HG03442 (cell line): ENCODE data around the gene C16orf96.

ENCODE experiments used
- ATAC-seq: cut with Tn5 transposase; IDR thresholded peaks from one replicate; pipeline ENCODE4 v1.9.1; 2021; ENCODE audit warnings: mild to moderate bottlenecking, moderate library complexity; ENCODE audit not compliant: unreplicated experiment

C16orf96 gene

DNA sequence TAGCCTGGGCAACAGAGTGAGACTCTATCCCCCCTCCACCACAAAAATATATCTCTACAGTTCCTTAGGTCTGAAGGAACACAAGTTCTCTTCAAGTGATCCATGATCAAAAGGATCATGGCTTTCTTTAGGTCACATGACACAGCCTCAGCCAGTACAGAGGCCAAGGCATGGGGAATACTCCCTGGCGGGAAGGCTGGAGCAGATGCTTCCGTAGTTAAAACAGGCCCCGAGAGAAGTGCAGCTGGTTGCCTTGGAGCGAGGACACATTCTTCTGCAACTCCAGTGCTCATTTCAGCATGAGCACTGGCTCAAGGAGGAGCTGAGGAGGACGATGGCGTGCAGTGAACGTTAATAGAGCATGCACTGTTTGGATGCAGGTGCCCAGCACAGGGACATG, 31.1 kb upstream of the C16orf96 start:
- ATAC-seq = no peak

DNA sequence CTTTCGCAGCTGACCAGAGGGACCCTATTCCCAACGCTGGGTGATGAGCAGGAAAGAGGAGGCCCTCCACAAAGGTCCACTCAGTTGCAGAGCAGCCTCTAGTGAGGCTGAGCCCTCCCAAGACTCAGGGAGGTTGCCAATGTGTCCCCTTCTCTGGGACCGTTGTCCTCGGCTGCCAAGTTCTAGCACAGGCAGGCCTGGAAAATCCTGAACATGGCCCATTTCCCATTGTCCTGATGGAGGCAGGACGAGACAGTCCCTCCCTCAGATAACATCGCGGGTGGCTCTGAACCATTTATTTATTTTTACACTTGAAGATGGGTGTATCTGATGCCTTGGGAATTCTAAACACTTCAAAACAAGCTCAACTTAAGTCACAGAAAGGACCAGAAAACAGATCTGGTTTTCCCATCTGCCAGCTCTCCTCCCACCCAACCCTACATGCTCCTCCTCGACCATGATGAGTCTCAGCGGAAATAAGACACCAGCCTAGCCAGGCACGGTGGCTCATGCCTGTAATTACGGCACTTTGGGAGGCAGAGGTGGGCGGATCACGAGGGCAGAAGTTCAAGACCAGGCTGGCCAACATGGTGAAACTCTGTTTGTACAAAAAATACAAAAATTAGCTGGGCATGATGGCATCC, 30.4 kb upstream of the C16orf96 start:
- ATAC-seq = no peak

DNA sequence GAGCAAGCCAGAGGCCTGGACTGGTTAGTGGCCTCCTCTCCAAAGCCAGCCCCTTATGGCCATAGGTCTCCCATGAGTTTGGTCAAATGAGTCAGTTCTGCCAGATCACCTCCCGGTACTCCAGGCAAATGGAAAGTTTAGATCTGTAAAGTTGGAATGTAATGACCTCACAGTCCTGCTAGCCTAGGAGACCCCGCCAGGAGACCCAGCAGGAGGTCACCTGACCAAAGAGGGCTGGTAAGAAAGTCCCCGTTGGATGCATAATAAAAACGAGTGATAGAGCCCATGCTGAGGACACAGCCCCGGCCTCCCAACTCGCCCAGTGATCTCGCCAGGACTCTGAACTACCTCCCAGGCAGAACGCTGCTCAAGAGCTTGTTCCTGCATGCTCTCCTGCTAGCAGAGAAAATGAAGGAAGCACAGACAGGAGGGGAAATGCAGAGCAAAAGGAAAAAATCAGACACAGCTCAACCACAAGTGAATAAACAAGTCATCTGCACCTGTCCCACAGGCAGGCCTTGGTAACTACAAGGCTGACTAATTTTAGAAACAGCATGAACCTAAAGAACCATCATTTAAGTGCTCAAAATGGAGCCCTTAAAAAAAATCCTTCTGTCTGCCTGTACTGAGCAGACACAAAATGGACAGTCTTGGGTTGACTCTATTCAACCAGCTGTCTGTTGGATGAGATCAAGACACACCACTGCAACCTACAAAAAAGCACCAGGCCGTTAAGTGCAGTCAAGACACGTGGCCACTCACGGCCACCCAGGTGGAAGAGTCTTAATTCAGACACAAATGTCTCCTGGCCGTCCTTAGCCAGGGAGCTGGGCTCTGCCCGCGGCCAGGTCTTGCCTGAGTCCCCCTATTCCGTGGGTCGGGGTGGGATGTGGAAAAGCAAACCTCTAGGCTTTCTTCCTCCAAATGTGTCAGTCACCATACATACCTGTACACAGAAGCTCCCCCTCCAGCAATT, 26.8 kb upstream of the C16orf96 start:
- no peak for ATAC-seq

DNA sequence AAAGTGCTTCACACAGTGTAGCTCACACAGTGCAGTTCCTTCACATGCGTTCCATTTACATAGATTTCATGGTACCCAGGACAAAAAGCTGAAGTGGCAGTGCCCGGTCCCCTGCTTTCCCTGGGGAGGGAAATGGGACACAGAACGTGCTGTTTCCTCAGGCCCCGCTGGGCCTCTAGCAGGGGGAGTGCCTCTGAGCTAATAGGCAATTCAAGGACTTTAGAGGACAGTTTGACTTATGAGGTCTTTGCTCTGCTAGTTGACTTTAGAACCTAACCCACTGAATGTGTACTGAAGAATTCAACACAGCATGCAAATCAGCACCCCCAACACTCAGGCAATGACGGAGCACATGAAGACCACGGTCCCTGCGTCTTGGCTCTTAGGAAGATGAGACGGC, 24.3 kb upstream of the C16orf96 start:
- ATAC-seq = no peak

DNA sequence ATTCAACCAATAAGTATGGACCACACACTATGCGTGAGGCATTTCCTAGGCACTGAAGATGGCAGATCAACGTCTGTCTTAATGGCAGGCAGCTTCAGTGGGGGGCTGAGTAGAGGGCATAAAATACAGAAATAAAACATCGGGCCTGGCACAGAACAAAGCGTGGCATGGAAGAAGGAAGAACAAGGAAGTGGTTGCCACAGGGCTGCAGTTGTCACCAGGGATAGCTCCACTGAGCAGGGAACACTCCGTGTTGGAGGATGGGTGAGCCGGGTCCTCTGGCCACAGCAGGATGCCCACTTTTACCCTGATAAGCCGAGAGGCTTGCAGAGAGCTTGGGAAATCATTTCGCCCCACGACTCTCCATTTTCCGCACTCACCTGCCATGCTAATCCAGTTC, 23.9 kb upstream of the C16orf96 start:
- ATAC-seq = no peak

DNA sequence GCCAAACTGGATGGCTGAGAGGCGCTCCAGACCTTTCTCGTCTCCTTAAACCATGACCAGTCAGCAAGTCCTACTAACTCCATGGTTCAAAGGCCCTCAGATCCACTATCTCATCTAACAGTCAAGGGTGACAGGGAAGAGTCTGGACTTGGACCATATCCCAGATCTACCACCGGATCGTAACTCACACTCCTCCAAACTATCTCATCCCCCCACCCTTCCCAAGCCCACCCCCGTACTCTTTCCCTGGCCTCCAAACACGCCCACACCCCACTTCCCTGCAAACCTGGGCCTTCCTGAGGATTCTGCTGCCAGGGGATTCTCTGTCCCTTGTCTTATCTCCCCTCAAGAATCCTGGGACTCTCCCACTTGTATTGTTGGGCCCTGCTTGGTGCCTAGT, 22.6 kb upstream of the C16orf96 start:
- no peak for ATAC-seq

DNA sequence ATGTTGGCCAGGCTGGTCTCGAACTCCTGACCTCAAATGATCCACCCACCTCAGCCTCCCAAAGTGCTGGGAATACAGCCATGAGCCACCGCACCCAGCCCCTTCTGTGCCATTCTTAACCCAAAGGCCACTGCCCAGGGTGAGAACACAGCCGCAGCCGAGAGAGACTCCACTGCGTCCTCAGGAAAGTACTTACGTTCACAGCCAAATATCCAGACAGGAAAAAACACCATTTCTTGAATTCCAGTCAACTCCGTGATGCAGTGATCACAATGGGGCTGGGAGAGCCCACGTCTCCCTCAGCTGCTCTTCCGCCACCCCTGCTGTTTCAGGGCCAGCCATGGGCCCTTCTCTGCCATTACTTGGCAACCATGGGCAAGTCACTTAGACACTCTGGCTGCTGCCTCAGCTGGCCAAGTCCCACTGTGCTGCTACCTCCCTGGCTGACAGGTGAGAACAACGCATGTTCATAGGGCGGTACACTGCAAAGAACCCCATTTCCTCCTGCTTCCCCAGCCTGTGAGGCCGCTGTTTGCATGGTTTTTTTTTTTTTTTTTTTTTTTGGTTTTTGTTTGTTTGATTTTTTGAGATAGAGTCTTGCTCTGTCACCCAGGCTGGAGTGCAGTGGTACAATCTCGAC, 21.9 kb upstream of the C16orf96 start:
- no peak for ATAC-seq

DNA sequence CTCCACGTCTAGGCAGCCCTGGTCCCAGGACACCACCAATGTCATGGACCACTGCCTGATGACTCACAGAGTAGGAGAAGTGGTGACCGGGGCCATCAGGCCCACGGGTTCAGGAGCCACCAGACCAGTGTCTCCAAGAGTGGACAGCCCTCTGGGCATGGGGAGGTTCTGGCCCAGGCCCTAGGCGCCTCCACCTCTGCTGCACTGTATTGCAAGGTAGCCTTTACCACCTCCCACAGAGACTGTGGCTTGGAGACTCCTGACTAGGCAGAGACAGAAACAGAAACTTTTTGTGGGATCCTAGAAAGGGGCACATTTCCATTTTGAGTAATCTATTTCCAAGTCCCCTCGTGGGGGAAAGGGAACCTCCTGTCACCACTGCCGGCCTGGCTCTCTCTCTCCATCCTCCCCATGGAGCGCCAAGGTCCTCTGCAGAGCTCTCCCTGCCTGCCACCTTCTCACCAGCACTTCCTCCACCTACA, 20.5 kb upstream of the C16orf96 start:
- no peak for ATAC-seq

DNA sequence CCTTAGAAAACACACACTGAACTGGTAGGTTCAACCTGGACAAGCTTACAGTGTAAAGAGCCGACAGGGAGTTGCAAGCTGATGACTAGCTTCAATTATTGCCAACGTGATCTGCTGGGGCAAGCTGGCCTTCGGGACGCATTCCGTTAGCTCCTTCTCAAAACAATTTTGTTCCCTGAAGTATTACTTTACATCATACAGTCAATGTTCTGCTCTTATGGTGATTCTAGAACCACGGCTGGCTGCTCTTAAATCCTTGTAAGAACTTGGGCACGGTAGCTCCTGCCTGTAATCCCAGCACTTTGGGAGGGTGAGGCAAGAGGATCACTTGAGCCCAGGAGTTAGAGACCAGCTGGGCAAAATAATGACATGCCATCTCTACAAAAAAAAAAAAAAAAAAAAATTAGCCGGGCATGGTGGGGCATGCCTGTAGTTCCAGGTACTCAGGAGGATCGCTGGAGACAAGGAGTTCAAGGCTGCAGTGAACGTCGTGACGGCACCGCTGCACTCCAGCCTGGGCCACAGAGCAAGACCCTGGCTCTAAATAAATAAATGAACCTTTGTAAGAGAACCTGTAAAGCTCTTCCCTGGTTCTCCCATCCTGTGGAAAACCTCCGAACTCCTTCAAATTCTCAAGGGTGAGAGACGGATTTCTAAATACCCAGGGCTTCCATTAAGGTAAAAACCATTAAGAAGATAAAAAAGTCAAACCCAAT, 19.6 kb upstream of the C16orf96 start:
- no peak for ATAC-seq

DNA sequence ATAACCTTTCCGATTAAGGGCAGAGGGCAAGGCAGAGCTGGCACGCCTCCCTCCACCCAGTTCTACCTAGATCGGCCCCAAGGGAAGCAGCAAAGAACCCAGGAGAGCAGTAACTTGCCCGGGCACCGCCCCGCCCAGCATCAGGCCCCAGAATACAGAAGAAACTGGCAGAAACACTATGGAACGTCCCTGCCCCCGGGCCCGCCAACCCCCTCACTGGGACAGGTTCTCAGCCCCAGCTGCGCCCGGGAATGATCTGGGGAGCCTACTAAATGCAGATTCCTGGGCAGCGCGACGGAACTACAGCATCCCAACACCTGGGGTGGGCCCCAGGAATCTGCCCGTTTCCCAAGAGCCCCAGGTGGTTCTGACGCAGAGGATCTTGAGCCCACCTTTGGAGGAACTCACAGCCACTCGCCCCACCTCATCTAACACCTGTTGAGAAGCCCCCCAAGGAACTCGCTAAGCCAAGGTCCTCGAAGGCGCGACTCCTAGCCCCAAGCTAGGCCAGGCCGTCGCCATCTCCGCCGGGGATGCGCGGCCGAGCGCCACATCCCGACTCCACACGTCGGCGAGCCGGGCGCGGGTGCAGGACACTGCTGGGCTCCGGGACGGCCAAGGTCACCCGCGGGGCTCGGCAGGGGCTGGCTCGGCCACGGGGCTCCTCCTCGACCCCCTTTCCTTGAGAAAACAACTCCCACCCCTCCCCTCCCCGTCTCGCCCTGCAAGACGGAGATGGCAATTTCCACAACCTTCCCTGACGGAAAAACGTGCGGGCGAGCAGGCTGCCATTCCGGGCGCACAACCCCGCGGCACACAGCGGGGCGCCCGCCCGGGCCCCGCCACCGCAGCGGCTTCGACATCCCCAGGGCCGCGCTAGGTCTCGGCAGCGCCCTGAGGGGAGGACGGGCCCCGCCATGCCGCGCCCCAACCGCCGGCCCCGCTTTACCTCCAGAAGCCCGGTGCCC, 18.5 kb upstream of the C16orf96 start:
- ATAC-seq = peak; percentile 11

DNA sequence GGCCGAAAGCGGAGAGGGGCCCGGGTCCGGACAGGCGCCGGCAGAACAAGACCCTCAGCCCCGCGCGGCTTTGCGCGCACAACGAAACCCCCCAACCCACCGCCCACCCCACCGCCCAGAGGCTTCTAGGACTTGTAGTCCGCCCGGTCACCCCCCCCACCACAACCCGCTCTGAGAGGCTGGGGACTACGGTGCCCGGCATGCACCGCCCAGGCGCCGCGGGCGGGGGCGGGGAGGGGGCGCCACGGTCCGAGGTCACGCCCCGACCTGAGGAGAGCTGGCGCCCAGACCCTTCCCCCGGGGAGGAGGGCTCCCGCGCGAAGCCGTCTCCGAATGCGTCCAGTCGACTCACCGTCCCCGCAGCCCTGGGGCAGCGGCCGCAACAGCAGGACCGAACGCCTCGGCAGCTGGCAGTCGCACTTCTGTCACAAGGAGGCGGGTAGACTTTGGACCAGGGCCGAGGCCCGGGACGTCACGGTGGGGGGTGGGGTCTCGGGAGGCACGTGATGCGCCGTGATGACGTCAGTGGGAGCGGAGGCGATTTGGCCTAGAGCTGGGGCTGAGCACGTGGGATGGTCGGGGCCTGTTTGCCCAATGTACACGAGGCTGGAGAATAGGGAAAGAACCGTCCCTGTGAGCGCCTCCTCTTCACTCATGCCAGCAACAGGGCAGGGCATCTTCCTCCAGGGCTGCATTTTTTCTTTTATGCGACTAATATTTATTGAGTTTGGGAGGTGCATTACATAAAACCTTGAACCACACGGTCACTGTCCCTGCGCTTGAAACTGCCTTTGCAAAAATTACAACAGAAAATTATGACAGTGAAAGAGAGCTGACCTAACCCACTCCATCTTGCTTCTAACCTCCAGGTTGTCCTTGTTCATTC, 17.5 kb upstream of the C16orf96 start, which contains the start of gene CDIP1:
Gene CDIP1 (minus strand): TSS at position 424 of the 886 bp plus-strand sequence. CDS start 24,643 bp downstream, outside the sequence.
- ATAC-seq = peak; percentile 74

DNA sequence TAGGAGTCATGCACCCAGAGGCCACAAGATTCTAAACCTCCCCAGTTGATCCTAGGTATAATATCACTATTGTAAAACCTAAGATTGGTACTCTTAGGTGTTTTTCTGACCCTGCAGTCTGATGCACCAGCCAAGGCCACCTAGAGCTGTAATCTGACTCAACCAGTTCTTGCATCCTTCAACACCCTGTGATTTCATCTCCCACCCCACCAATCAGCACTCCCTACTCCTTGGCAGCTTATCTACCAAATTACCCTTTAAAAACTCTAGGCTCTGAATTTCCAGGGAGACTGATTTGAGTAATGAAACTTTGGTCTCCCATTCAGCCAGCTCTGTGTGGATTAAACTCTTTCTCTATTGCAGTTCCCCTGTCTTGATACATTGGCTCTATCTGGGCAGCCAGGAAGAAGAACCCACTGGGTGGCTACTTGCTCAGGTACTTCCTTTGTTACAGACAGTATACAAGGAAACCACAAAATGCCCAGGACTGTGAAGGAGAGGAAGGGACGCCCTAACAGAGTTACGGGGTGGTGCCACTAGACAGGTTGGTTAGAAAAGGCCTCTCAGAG, 16.3 kb upstream of the C16orf96 start:
- no peak for ATAC-seq

DNA sequence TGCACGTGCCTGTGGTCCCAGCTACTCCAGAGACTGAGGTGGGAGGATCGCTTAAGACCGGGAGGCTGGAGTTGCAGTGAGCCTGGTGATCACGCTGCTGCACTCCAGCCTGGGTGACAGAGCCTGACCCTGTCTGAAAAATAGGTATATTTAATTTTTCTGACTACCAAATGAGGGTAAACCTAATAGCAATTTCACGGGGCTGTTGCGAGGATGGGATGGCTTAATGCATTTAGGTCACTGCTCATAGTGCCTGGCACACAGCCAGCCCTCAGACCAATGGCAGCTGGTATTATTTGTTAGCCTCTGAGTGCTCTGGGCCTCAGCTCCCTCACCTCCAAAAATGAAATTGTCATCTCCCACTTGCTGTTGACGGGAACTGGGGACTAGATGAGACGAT, 11.7 kb upstream of the C16orf96 start:
- ATAC-seq = no peak

DNA sequence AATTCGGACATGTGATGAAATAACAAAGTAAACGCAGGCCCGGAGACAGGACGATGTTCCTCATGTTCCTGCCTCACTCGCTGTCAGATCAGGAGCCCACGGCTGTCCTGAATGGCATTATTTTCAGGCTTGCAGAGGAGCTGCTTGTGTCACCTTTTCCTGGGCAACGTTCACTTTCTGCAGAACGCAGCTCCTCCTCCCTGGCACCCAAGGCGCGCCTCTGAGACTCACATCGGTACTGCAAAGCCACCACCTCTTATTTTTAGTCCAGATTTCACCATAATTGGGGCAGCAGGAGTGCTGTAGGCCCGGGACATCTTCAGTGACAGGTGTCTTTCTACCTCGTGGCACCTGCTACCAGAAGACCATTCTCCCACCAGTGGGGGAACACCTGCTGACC, 8.0 kb upstream of the C16orf96 start:
- no peak for ATAC-seq

DNA sequence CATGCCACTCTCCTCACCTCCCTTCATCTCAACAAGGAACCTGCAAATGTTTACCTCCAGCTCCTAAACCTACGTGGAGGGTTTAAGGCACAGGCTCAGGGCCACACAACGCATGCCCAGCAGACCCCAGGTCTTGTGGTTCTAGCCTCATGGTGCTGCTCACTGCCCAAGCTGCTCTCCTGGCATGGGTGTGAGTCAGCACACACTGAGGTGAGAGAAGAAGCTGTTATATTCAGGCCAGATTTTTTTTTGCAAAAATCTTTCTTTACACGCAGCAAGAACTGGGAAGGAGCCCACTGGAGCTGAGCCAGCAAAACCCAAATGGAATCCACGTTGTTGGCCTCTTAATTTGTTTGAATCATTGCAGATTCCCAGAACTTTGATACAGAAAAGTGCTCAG, 5.5 kb upstream of the C16orf96 start:
- no peak for ATAC-seq

DNA sequence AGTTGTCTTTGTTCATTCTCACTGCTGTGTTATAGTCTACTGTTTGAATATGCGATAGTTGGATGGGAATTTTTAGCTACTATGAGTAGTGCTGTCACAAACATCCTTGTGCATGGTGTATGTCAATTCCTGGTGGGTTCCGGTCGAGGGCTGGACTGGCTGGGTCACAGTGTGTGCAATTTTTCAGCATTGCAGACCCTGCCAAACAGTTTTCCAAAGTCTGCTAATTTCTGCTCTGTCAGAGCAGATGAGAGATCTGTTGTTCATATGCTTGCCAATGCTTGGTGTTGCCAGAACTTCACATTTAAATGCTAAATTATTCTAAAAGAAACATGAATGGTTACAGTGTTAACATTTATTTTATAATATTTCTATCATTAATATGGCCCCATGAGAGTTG, 3.6 kb upstream of the C16orf96 start:
- ATAC-seq = no peak

DNA sequence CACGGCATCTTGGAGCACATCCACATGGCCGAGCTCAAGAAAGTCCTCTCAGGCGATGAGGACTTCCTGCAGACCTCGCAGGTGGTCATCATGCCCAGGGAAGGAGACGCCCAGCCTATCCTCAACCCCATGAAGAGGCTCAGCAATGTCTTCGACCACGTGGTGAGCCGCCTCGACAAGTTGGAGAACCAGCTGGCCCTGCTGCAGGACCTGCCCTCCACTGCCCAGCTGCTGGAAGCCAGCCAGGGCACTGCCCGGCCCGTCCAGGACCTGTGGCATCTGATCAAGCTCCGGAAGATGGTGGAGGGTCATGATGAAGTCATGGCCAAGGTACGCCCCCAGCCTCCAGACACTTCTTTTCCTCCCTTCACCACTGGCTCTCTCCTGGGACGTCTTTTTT, 440 bp downstream of the C16orf96 start:
- ATAC-seq = no peak

DNA sequence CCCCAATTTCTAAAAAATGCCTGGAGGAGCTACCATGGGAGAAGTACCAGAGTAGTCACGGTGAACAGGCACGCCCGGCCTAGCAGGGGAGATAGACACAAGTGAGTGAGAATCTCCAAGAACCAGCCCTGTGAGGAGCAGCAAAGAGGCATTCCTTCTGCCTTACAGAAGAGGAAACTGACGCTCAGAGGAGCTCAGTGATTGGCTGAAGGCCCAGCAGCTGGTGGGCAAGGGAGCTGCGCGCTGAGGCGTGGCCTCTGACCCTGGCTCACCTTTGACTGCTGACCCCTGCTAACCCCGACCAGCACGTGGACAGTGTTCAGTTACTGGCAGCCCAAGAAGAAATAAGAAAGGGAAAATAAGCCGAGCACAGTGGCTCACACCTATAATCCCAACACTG, 1.8 kb downstream of the C16orf96 start:
- no peak for ATAC-seq
